ENCODE data around the gene FAM237A. TPM values are rescaled to one million over a fixed set of nuclear protein-coding genes. Genes with fewer than 3 reads are reported as not detected.

The FAM237A gene
- total and polyA plus RNA-seq, 2 experiments from 2014 or later, result not detected

GRCh38 chr2:206616151-206616550 is 26.1 kb upstream of the FAM237A start (continued):
- TF ChIP-seq REST (IDR thresholded peaks at IDR 0.05; ENCODE audit: unreplicated experiment) (no peak), EZH2 (IDR thresholded peaks at IDR 0.05; ENCODE audit: low read depth, unreplicated experiment) (no peak), ZNF331 (CRISPR knock-in tag; IDR thresholded peaks at IDR 0.05; ENCODE audit: low read depth) (no peak), JUNB (IDR thresholded peaks at IDR 0.05; ENCODE audit: unreplicated experiment) (no peak)

GRCh38 chr2:206619011-206619410 is 23.3 kb upstream of the FAM237A start:
- H3K27ac ChIP-seq (ENCODE audit: low read depth), result no peak overlapping the region
- H4K20me1 ChIP-seq (replicated peaks; ENCODE audit: insufficient read depth), result no peaks in the 10 kb centered on the region
- no peaks in the 10 kb centered on the region for H3K27me3 ChIP-seq (ENCODE audit: insufficient read depth)
- Mint-ChIP-seq H3K4me1 (no peaks in the 10 kb centered on the region), H3K36me3 (ENCODE audit: low read depth) (no peaks in the 10 kb centered on the region), H3K9me3 (no peaks in the 10 kb centered on the region), H3K27me3 (ENCODE audit: insufficient read depth, low read depth, poor library complexity) (peaks cover 4% of the 10 kb centered on the region), H3K27ac (no peak overlapping the region), H3K4me3 (no peak overlapping the region)
- H3F3A ChIP-seq (replicated peaks; ENCODE audit: low read depth), result no peaks in the 10 kb centered on the region
- DNase-seq (ENCODE audit: low spot score), result no peak
- no peaks in the 10 kb centered on the region for H3K79me2 ChIP-seq (replicated peaks; ENCODE audit: insufficient read depth)
- no peak for TF ChIP-seq ZNF331 (CRISPR knock-in tag; IDR thresholded peaks at IDR 0.05; ENCODE audit: low read depth)
- TF ChIP-seq JUNB (IDR thresholded peaks at IDR 0.05; ENCODE audit: unreplicated experiment), result no peak
- no peak for TF ChIP-seq EZH2phosphoT487 (IDR thresholded peaks at IDR 0.05; ENCODE audit: unreplicated experiment)
- TF ChIP-seq CTCF (conservative IDR thresholded peaks at IDR 0.05; ENCODE audit: low read depth in 2 of 2), result no peak
- no peak for TF ChIP-seq CREB1 (CRISPR knock-in tag; IDR thresholded peaks at IDR 0.05; ENCODE audit: low read depth)
- TF ChIP-seq POLR2AphosphoS5 (IDR thresholded peaks at IDR 0.05; ENCODE audit: low read depth), result no peak
- no peak for TF ChIP-seq ZNF462 (CRISPR knock-in tag; IDR thresholded peaks at IDR 0.05)
- H3K4me3 ChIP-seq, result no peak overlapping the region
- H3K9me2 ChIP-seq (ENCODE audit: insufficient read depth), result no peaks in the 10 kb centered on the region
- no peaks in the 10 kb centered on the region for H3K4me1 ChIP-seq (ENCODE audit: insufficient read depth)
- H2AFZ ChIP-seq, result no peak overlapping the region
- H3K36me3 ChIP-seq (ENCODE audit: insufficient read depth), result no peaks in the 10 kb centered on the region
- ATAC-seq, result no peak
- no peak overlapping the region for H3K4me2 ChIP-seq

All from GM23338 (cell line).